Neural progenitor cell (in vitro differentiated cells): Measurements from ENCODE around the gene CARD8. TPM values are rescaled to one million over a fixed set of nuclear protein-coding genes. Genes with fewer than 3 reads are reported as not detected.

ENCODE experiments used
- DNase-seq: peaks from one replicate; pipeline ENCODE4 v3.0.0-alpha.2; 2016; ENCODE audit warnings: low spot score
- H2AFZ ChIP-seq: fragments of 200-600 bp; sonication (generic); replicated peaks from 2 replicates; pipeline ENCODE4 v1.6.1; 2016; ENCODE audit warnings: antibody characterized with exemption
- H3F3A ChIP-seq: fragments of 200-600 bp; sonication (generic); 2 replicates; pipeline ENCODE4 v1.6.1; 2016; ENCODE audit warnings: antibody characterized with exemption, low read depth
- H3K27ac ChIP-seq: fragments of 200-600 bp; sonication (generic); 2 replicates; pipeline ENCODE4 v1.5.1; 2016; ENCODE audit warnings: mild to moderate bottlenecking
- H3K27me3 ChIP-seq: fragments of 200-600 bp; sonication (generic); 2 replicates; pipeline ENCODE4 v1.6.1; 2016; ENCODE audit warnings: mild to moderate bottlenecking, moderate library complexity
- H3K36me3 ChIP-seq: fragments of 200-600 bp; sonication (generic); 2 replicates; pipeline ENCODE4 v1.5.1; 2016
- H3K4me1 ChIP-seq: fragments of 200-600 bp; sonication (generic); 2 replicates; pipeline ENCODE4 v1.6.1; 2016; ENCODE audit warnings: mixed run types
- H3K4me2 ChIP-seq: fragments of 200-600 bp; sonication (generic); 2 replicates; pipeline ENCODE4 v1.6.1; 2016
- H3K4me3 ChIP-seq: fragments of 200-600 bp; sonication (generic); 2 replicates; pipeline ENCODE4 v1.5.1; 2016
- H3K79me2 ChIP-seq: fragments of 200-600 bp; sonication (generic); 2 replicates; pipeline ENCODE4 v1.6.1; 2016; ENCODE audit warnings: low read depth
- H3K9ac ChIP-seq: fragments of 200-600 bp; sonication (generic); 2 replicates; pipeline ENCODE4 v1.6.1; 2016
- H3K9me3 ChIP-seq: fragments of 200-600 bp; sonication (generic); 2 replicates; pipeline ENCODE4 v1.5.1; 2016; ENCODE audit warnings: low read depth
- H4K20me1 ChIP-seq: fragments of 200-600 bp; sonication (generic); 2 replicates; pipeline ENCODE4 v1.6.1; 2016; ENCODE audit warnings: low read depth
- H3K27ac Mint-ChIP-seq: 3 replicates; pipeline ENCODE4 v1.8.0; 2021; ENCODE audit warnings: mixed read lengths
- H3K27me3 Mint-ChIP-seq: 2 replicates; pipeline ENCODE4 v1.8.0; 2022; ENCODE audit warnings: low read depth, mild to moderate bottlenecking, inconsistent platforms, moderate library complexity, mixed read lengths; ENCODE audit not compliant: insufficient read depth
- H3K36me3 Mint-ChIP-seq: 3 replicates; pipeline ENCODE4 v1.8.0; 2021; ENCODE audit warnings: mixed read lengths
- H3K4me1 Mint-ChIP-seq: 3 replicates; pipeline ENCODE4 v1.8.0; 2021; ENCODE audit warnings: mixed read lengths
- H3K4me3 Mint-ChIP-seq: 3 replicates; pipeline ENCODE4 v1.8.0; 2021; ENCODE audit warnings: mild to moderate bottlenecking, moderate library complexity, mixed read lengths
- H3K9me3 Mint-ChIP-seq: 3 replicates; pipeline ENCODE4 v1.8.0; 2020; ENCODE audit warnings: mixed read lengths
- EZH2 ChIP-seq: fragments of 200-600 bp; sonication (generic); IDR thresholded peaks from 2 replicates; pipeline ENCODE4 v1.6.1; 2017; ENCODE audit warnings: antibody characterized with exemption, mild to moderate bottlenecking, moderate library complexity
- EZH2phosphoT487 ChIP-seq: fragments of 200-600 bp; sonication (generic); IDR thresholded peaks from 2 replicates; pipeline ENCODE4 v1.6.1; 2017; ENCODE audit warnings: antibody characterized with exemption
- total RNA-seq: library from RNA; depleted of rRNA; stranded (reverse); fragments of >200 nt; gene quantifications from 2 replicates; pipeline ENCODE4 v1.2.3, GENCODE V29; 2015; ENCODE audit warnings: low replicate concordance
- TF ChIP-seq, protein P1 (sequence below): fragments of 200-600 bp; sonication (generic); IDR thresholded peaks from 2 replicates; pipeline ENCODE4 v1.5.1; 2017; ENCODE audit warnings: antibody characterized with exemption, mild to moderate bottlenecking

The CARD8 gene
- total RNA-seq, 1 donor from 2014 or later = 59.7 TPM

DNA sequence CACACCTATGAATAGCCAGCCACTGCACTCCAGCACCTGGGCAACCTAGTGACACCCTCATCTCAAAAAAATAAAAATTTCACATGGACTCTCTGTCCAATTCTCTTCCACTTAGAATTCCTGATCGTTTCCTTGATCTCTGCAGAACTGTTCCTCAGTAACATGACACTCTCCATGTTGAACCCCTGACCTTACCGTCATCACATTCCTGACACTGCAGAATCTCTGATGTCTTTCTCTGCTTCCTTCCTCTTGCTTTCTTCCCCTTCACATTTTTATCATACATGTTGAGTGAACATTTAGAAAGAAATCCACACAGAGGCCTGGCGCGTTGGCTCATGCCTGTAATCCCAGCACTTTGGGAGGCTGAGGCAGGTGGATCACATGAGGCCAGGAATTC is 29.2 kb upstream of the CARD8 start:
- no peaks in the 10 kb centered on the region for H3K79me2 ChIP-seq
- H2AFZ ChIP-seq = no peak overlapping the region
- H3K36me3 ChIP-seq = peaks cover 8% of the 10 kb centered on the region
- Mint-ChIP-seq H3K4me3 (no peak overlapping the region), H3K27me3 (no peaks in the 10 kb centered on the region), H3K36me3 (peaks cover 58% of the 10 kb centered on the region), H3K4me1 (peaks cover 6% of the 10 kb centered on the region), H3K27ac (no peak overlapping the region), H3K9me3 (peaks cover 11% of the 10 kb centered on the region)
- H4K20me1 ChIP-seq = no peaks in the 10 kb centered on the region
- no peak overlapping the region for H3K9ac ChIP-seq
- TF ChIP-seq EZH2 = no peak
- TF ChIP-seq, protein P1, sequence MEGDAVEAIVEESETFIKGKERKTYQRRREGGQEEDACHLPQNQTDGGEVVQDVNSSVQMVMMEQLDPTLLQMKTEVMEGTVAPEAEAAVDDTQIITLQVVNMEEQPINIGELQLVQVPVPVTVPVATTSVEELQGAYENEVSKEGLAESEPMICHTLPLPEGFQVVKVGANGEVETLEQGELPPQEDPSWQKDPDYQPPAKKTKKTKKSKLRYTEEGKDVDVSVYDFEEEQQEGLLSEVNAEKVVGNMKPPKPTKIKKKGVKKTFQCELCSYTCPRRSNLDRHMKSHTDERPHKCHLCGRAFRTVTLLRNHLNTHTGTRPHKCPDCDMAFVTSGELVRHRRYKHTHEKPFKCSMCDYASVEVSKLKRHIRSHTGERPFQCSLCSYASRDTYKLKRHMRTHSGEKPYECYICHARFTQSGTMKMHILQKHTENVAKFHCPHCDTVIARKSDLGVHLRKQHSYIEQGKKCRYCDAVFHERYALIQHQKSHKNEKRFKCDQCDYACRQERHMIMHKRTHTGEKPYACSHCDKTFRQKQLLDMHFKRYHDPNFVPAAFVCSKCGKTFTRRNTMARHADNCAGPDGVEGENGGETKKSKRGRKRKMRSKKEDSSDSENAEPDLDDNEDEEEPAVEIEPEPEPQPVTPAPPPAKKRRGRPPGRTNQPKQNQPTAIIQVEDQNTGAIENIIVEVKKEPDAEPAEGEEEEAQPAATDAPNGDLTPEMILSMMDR = no peak
- no peak for TF ChIP-seq EZH2phosphoT487
- H3K27me3 ChIP-seq = no peaks in the 10 kb centered on the region
- no peaks in the 10 kb centered on the region for H3K4me1 ChIP-seq
- H3F3A ChIP-seq = peaks cover 6% of the 10 kb centered on the region
- no peak overlapping the region for H3K27ac ChIP-seq
- H3K4me3 ChIP-seq = no peak overlapping the region
- H3K9me3 ChIP-seq = no peaks in the 10 kb centered on the region
- no peak for DNase-seq
- no peak overlapping the region for H3K4me2 ChIP-seq

DNA sequence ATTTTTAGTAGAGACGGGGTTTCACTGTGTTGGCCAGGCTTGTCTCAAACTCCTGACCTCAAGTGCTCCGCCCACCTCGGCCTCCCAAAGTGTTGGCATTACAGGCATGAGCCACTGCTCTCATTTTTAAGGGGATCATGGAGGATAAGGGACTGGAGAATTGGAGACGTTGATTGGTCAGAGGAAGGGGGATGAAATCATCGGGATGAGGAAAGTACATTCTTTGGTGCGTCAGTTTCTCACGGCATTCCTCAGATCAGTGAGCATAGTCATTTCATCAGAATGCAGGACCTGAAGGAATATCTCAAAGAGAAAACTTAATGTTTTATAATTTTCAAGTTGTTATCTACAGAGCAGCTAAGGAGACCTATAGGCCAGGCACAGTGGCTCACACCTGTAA is 28.2 kb upstream of the CARD8 start:
- TF ChIP-seq EZH2phosphoT487 (no peak), EZH2 (no peak)
- TF ChIP-seq, protein P1 = no peak
- Mint-ChIP-seq H3K27ac (peak overlapping the region; percentile 46), H3K4me3 (no peak overlapping the region), H3K27me3 (no peaks in the 10 kb centered on the region), H3K36me3 (peaks cover 54% of the 10 kb centered on the region), H3K4me1 (peaks cover 2% of the 10 kb centered on the region), H3K9me3 (peaks cover 11% of the 10 kb centered on the region)
- Histone ChIP-seq H2AFZ (no peak overlapping the region), H4K20me1 (no peaks in the 10 kb centered on the region), H3F3A (no peaks in the 10 kb centered on the region), H3K9me3 (no peaks in the 10 kb centered on the region), H3K36me3 (peaks cover 8% of the 10 kb centered on the region), H3K79me2 (no peaks in the 10 kb centered on the region), H3K9ac (no peak overlapping the region), H3K4me3 (no peak overlapping the region), H3K4me2 (no peak overlapping the region), H3K27ac (no peak overlapping the region), H3K27me3 (no peaks in the 10 kb centered on the region), H3K4me1 (no peaks in the 10 kb centered on the region)
- no peak for DNase-seq

DNA sequence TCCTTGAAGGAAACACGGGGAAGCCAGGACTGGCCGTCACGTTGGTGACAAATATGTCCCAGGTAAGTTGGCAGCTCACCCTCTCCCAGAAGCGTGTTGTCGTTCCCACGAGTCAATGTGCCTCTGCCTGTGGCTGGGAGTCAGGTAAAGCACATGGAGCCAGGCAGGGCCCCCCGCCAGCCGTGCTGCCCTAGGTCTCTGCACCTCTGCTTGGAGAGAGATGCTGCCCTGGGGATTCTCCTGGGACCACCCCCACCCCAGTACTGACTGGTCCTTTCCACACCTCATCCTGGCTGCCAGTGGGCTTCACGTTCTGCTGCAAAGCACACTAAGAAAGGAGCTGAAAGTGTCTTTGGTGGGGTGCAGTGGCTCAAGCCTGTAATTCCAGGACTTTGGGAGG is 24.0 kb upstream of the CARD8 start:
- no peak for TF ChIP-seq EZH2
- TF ChIP-seq, protein P1 = no peak
- TF ChIP-seq EZH2phosphoT487 = no peak
- H3K9me3 Mint-ChIP-seq = peaks cover 3% of the 10 kb centered on the region

More for the DNA sequence above, 24.0 kb upstream of the CARD8 start:
- no peak overlapping the region for H2AFZ ChIP-seq
- H3K9me3 ChIP-seq = no peaks in the 10 kb centered on the region
- no peaks in the 10 kb centered on the region for H3K27me3 ChIP-seq
- H3K9ac ChIP-seq = no peak overlapping the region
- Mint-ChIP-seq H3K36me3 (peaks cover 40% of the 10 kb centered on the region), H3K4me3 (no peak overlapping the region), H3K27ac (no peak overlapping the region), H3K27me3 (no peaks in the 10 kb centered on the region), H3K4me1 (peaks cover 7% of the 10 kb centered on the region)
- H3K4me2 ChIP-seq = no peak overlapping the region
- no peak for DNase-seq
- no peak overlapping the region for H3K4me3 ChIP-seq
- no peaks in the 10 kb centered on the region for H3F3A ChIP-seq
- H3K79me2 ChIP-seq = no peaks in the 10 kb centered on the region
- no peak overlapping the region for H3K27ac ChIP-seq
- no peaks in the 10 kb centered on the region for H4K20me1 ChIP-seq
- H3K4me1 ChIP-seq = no peaks in the 10 kb centered on the region
- H3K36me3 ChIP-seq = no peaks in the 10 kb centered on the region
